Measurements from ENCODE around the gene CIRBP.

DNA sequence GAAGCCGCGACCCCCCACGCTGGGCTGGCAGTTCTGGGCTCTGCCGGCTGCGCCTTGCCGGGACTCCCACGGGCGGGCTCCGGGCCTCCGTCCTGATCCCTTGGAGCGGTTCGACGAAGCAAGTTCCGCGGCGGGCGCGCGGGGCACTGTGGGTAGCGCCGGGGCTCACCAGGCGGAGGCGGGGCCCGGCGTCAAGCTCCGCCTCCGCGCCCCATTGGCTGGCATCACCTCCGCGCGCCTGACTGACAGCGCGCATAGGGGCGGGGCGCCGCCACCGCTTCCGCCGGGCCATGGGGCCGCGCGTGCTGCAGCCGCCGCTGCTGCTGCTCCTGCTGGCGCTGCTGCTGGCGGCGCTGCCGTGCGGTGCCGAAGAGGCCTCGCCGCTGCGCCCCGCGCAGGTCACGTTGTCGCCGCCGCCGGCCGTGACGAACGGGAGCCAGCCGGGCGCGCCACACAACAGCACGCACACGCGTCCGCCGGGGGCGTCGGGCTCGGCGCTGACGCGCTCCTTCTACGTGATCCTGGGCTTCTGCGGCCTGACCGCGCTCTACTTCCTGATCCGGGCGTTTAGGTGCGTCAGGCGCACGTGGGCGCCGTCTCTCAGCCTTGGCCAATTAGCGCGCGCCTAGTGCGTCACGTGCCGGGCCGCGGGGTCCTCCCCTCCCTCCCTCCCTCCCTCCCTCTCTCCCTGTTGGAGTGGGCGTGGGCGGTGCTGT is 6.3 kb downstream of the CIRBP start, which contains the start of gene FAM174C:
- TF ChIP-seq BHLHE40 (IDR thresholded peaks at IDR 0.05; ENCODE audit: borderline replicate concordance) (no peak), SP1 (IDR thresholded peaks at IDR 0.05) (no peak), FOXA1 (IDR thresholded peaks at IDR 0.05) (no peak), ELF4 (IDR thresholded peaks at IDR 0.05) (peak; percentile 76), SUZ12 (IDR thresholded peaks at IDR 0.05) (no peak), FOXK2 (IDR thresholded peaks at IDR 0.05) (no peak), L3MBTL2 (conservative IDR thresholded peaks at IDR 0.05) (peak; percentile 57), HDGF (IDR thresholded peaks at IDR 0.05; ENCODE audit: borderline replicate concordance) (no peak), ZNF384 (IDR thresholded peaks at IDR 0.05) (no peak), NFRKB (IDR thresholded peaks at IDR 0.05) (no peak), ARNT (IDR thresholded peaks at IDR 0.05) (peak; percentile 63), TARDBP (IDR thresholded peaks at IDR 0.05) (no peak), CTBP1 (IDR thresholded peaks at IDR 0.05; ENCODE audit: borderline replicate concordance) (no peak)
- TF ChIP-seq, protein P1, sequence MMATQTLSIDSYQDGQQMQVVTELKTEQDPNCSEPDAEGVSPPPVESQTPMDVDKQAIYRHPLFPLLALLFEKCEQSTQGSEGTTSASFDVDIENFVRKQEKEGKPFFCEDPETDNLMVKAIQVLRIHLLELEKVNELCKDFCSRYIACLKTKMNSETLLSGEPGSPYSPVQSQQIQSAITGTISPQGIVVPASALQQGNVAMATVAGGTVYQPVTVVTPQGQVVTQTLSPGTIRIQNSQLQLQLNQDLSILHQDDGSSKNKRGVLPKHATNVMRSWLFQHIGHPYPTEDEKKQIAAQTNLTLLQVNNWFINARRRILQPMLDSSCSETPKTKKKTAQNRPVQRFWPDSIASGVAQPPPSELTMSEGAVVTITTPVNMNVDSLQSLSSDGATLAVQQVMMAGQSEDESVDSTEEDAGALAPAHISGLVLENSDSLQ (IDR thresholded peaks at IDR 0.05) = peak; percentile 96

Measured in HEK293T (cell line).